WTC11 (cell line): ENCODE results near the gene FAF1.

Source experiments
- ATF6 ChIP-seq: sonication (generic); formaldehyde crosslinking; IDR thresholded peaks from 2 replicates; pipeline ENCODE4 v1.8.1; 2023; ENCODE audit warnings: mild to moderate bottlenecking, missing genetic modification reagents
- CREB1 ChIP-seq: sonication (generic); formaldehyde crosslinking; IDR thresholded peaks from 2 replicates; pipeline ENCODE4 v1.8.0; 2023; ENCODE audit warnings: mild to moderate bottlenecking, missing genetic modification reagents
- CTCF ChIP-seq: fragments of 200-600 bp; IDR thresholded peaks from 2 replicates; pipeline ENCODE4 v1.8.0; 2022; ENCODE audit warnings: antibody characterized with exemption
- ERG ChIP-seq: fragments of 250-450 bp; sonication (Bioruptor Pico); IDR thresholded peaks from 2 replicates; pipeline ENCODE4 v1.8.0; 2021; ENCODE audit warnings: mild to moderate bottlenecking
- ESRRA ChIP-seq: sonication (generic); formaldehyde crosslinking; IDR thresholded peaks from 2 replicates; pipeline ENCODE4 v1.8.1; 2022; ENCODE audit warnings: mild to moderate bottlenecking, missing genetic modification reagents, borderline replicate concordance
- KAT7 ChIP-seq: sonication (generic); formaldehyde crosslinking; IDR thresholded peaks from 2 replicates; pipeline ENCODE4 v1.8.1; 2023; ENCODE audit warnings: missing genetic modification reagents, mild to moderate bottlenecking, borderline replicate concordance
- MAX ChIP-seq: sonication (generic); formaldehyde crosslinking; IDR thresholded peaks from 2 replicates; pipeline ENCODE4 v1.8.0; 2022; ENCODE audit warnings: mild to moderate bottlenecking, missing genetic modification reagents
- NFYB ChIP-seq: sonication (generic); formaldehyde crosslinking; conservative IDR thresholded peaks from 2 replicates; pipeline ENCODE4 v1.8.0; 2022; ENCODE audit warnings: low read depth, missing genetic modification reagents
- USF2 ChIP-seq: sonication (generic); formaldehyde crosslinking; IDR thresholded peaks from 2 replicates; pipeline ENCODE4 v1.8.1; 2023; ENCODE audit warnings: mild to moderate bottlenecking, missing genetic modification reagents, moderate library complexity
- ZNF232 ChIP-seq: sonication (generic); formaldehyde crosslinking; IDR thresholded peaks from 2 replicates; pipeline ENCODE4 v1.8.0; 2022; ENCODE audit warnings: mild to moderate bottlenecking, missing genetic modification reagents
- ZNF263 ChIP-seq: sonication (generic); formaldehyde crosslinking; IDR thresholded peaks from 2 replicates; pipeline ENCODE4 v1.8.1; 2022; ENCODE audit warnings: low read depth, mild to moderate bottlenecking, moderate library complexity, missing genetic modification reagents

DNA sequence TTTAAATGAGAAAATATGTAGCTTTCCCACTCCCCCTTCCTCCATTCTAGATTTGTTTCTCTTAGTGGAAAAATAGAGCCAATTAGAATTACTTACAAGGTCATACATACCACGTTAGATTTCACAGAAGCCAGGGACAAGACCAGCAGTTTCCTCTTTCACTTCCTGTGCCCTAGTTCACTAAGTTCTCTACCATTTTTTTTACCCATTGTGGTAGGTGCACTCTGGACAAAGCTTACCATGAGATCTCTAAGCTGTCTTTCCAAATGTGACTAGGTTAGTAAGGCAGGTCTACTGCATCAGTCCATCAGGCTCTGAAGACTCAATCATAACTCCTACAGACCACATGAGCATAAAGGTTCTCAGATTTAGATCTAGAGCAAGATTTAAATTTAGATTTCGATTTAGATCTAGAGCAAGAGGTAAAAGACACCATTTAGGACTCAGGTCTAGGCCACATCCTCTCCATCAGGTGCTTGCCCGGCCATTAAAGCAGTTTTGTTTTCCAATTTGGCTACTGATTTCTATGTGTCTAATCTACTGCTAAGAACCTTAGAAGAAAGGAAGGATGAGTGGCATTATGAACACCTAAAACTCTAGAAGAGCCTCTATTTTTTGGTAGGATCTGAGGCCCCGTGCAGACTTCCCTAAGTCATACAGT lies 235.3 kb downstream of the FAF1 start:
- TF ChIP-seq CTCF, result no peak
- no peak for TF ChIP-seq ATF6
- no peak for TF ChIP-seq MAX (CRISPR knock-in tag)
- TF ChIP-seq ERG (CRISPR knock-in tag), result no peak
- TF ChIP-seq KAT7 (CRISPR knock-in tag), result no peak
- no peak for TF ChIP-seq USF2 (CRISPR knock-in tag)
- no peak for TF ChIP-seq ZNF263 (CRISPR knock-in tag)
- TF ChIP-seq CREB1 (CRISPR knock-in tag), result no peak
- no peak for TF ChIP-seq ZNF232 (CRISPR knock-in tag)
- no peak for TF ChIP-seq NFYB (CRISPR knock-in tag)
- TF ChIP-seq ESRRA (CRISPR knock-in tag), result no peak
